GM13977 (cell line): Measurements from ENCODE around the gene SLFN12L.
A peak's percentile ranks its signal among the peaks of the same experiment; 100 is the strongest.

ENCODE experiments used
- DNase-seq: peaks from one replicate; pipeline ENCODE4 v3.0.0; 2012; ENCODE audit warnings: low spot score
- CTCF ChIP-seq: IDR thresholded peaks from 2 replicates; pipeline ENCODE4 v1.5.1; 2012; ENCODE audit warnings: mild to moderate bottlenecking, control low read depth; ENCODE audit not compliant: insufficient read depth; ENCODE audit errors: extremely low read depth, missing control alignments
- in situ Hi-C: fragments of 300-500 bp; cut with MboI; formaldehyde crosslinking; loops from one replicate; pipeline ENCODE4 v1.12.0; 2022; ENCODE audit warnings: low sequenced_read_pairs, low pct_unique_long_range_greater_than_20kb, mixed read lengths, inconsistent platforms; ENCODE audit not compliant: unreplicated experiment

SLFN12L gene

GRCh38 chr17:35537601-35538141 is at the start of gene SLFN12L:
TSS of gene SLFN12L (minus strand) at chr17:35537678. CDS start at chr17:35522364, 15,314 bp downstream.
- DNase-seq = no peak
- in situ Hi-C loops = loop anchor here (10.0 to 25.0 kb wide), 2 partner anchors 223 to 375 kb away; no protein-coding TSS in a partner anchor
- no peak for TF ChIP-seq CTCF

GRCh38 chr17:35586569-35587073 is 49.1 kb upstream of the SLFN12L start:
- no peak for TF ChIP-seq CTCF
- no peak for DNase-seq
- in situ Hi-C loops = no loop called here

GRCh38 chr17:35584061-35584460 is 46.6 kb upstream of the SLFN12L start:
- no peak for DNase-seq
- no peak for TF ChIP-seq CTCF
- in situ Hi-C loops = no loop called here

- no peak for DNase-seq
- no peak for TF ChIP-seq CTCF
- in situ Hi-C loops = no loop called here
These were observed 41.5 kb upstream of the SLFN12L start for GRCh38 chr17:35578929-35579432.

GRCh38 chr17:35578197-35578928 is 40.9 kb upstream of the SLFN12L start, which contains the start of gene PEX12:
TSS of gene PEX12 (minus strand) at chr17:35578571. CDS start at chr17:35578021, 550 bp downstream.
- no peak for TF ChIP-seq CTCF
- peak; percentile 81 for DNase-seq
- in situ Hi-C loops = no loop called here

- DNase-seq = no peak
- in situ Hi-C loops = no loop called here
- TF ChIP-seq CTCF = no peak
These were observed 40.3 kb upstream of the SLFN12L start for GRCh38 chr17:35577830-35578196.
